Mucosa of stomach (tissue), 1 donor: Measurements from ENCODE around the gene ADPGK.
"Not testable (repeated sequence)": the region's sequence is repeated elsewhere in the genome, so short reads cannot be mapped to it uniquely, and the experiment has no call there.

ENCODE experiments used
- H3K27me3 ChIP-seq: one replicate; pipeline ENCODE4 v1.7.0; 2013; ENCODE audit warnings: mild to moderate bottlenecking, low read length; ENCODE audit not compliant: control insufficient read depth, insufficient read depth
- H3K36me3 ChIP-seq: one replicate; pipeline ENCODE4 v1.7.0; 2013; ENCODE audit warnings: low read length; ENCODE audit not compliant: control insufficient read depth, insufficient read depth
- H3K4me1 ChIP-seq: one replicate; pipeline ENCODE4 v1.7.0; 2013; ENCODE audit warnings: mild to moderate bottlenecking, low read length; ENCODE audit not compliant: control insufficient read depth, insufficient read depth
- H3K4me3 ChIP-seq: one replicate; pipeline ENCODE4 v1.7.0; 2013; ENCODE audit warnings: low read length
- H3K9ac ChIP-seq: one replicate; pipeline ENCODE4 v1.7.0; 2013; ENCODE audit warnings: mild to moderate bottlenecking, low read length, moderate library complexity
- H3K9me3 ChIP-seq: one replicate; pipeline ENCODE4 v1.7.0; 2013; ENCODE audit warnings: mild to moderate bottlenecking, low read length, moderate library complexity; ENCODE audit not compliant: control insufficient read depth
- donor health status: Pancreatic carcinoma.

The ADPGK gene

GRCh38 chr15:72732516-72732915 lies 51.0 kb downstream of the ADPGK start:
- Histone ChIP-seq H3K9ac (no peak overlapping the region), H3K4me1 (peaks cover 11% of the 10 kb centered on the region), H3K9me3 (no peaks in the 10 kb centered on the region), H3K4me3 (no peak overlapping the region), H3K36me3 (peaks cover 6% of the 10 kb centered on the region), H3K27me3 (no peaks in the 10 kb centered on the region)

GRCh38 chr15:72732086-72732485 lies 51.5 kb downstream of the ADPGK start:
- Histone ChIP-seq H3K4me1 (peaks cover 7% of the 10 kb centered on the region), H3K4me3 (no peak overlapping the region), H3K36me3 (peaks cover 6% of the 10 kb centered on the region), H3K9me3 (no peaks in the 10 kb centered on the region), H3K9ac (no peak overlapping the region), H3K27me3 (no peaks in the 10 kb centered on the region)

- no peak overlapping the region for H3K9ac ChIP-seq
- no peaks in the 10 kb centered on the region for H3K27me3 ChIP-seq
- no peaks in the 10 kb centered on the region for H3K4me1 ChIP-seq
- no peaks in the 10 kb centered on the region for H3K9me3 ChIP-seq
- no peak overlapping the region for H3K4me3 ChIP-seq
- no peaks in the 10 kb centered on the region for H3K36me3 ChIP-seq
These were observed 54.7 kb downstream of the ADPGK start for GRCh38 chr15:72728821-72729220.

GRCh38 chr15:72728249-72728648 lies 55.3 kb downstream of the ADPGK start:
- not testable (repeated sequence) for H3K9ac ChIP-seq, H3K9me3 ChIP-seq, H3K4me1 ChIP-seq, H3K27me3 ChIP-seq, H3K4me3 ChIP-seq, H3K36me3 ChIP-seq

- Histone ChIP-seq H3K9ac (no peak overlapping the region), H3K36me3 (no peaks in the 10 kb centered on the region), H3K4me3 (no peak overlapping the region), H3K4me1 (no peaks in the 10 kb centered on the region), H3K9me3 (no peaks in the 10 kb centered on the region), H3K27me3 (no peaks in the 10 kb centered on the region)
These were observed 56.4 kb downstream of the ADPGK start for GRCh38 chr15:72727154-72727553.

GRCh38 chr15:72725851-72726250 lies 57.7 kb downstream of the ADPGK start:
- not testable (repeated sequence) for H3K4me3 ChIP-seq, H3K36me3 ChIP-seq, H3K9me3 ChIP-seq, H3K9ac ChIP-seq, H3K4me1 ChIP-seq, H3K27me3 ChIP-seq

GRCh38 chr15:72725446-72725845 lies 58.1 kb downstream of the ADPGK start:
- no peaks in the 10 kb centered on the region for H3K4me1 ChIP-seq
- H3K27me3 ChIP-seq, result no peaks in the 10 kb centered on the region
- H3K9ac ChIP-seq, result no peak overlapping the region
- H3K9me3 ChIP-seq, result no peaks in the 10 kb centered on the region
- H3K4me3 ChIP-seq, result no peak overlapping the region
- H3K36me3 ChIP-seq, result no peaks in the 10 kb centered on the region

GRCh38 chr15:72724028-72724427 lies 59.5 kb downstream of the ADPGK start:
- no peak overlapping the region for H3K9ac ChIP-seq
- no peaks in the 10 kb centered on the region for H3K27me3 ChIP-seq
- H3K4me1 ChIP-seq, result no peaks in the 10 kb centered on the region
- no peak overlapping the region for H3K4me3 ChIP-seq
- no peaks in the 10 kb centered on the region for H3K36me3 ChIP-seq
- no peaks in the 10 kb centered on the region for H3K9me3 ChIP-seq

- Histone ChIP-seq H3K9ac (no peak overlapping the region), H3K27me3 (no peaks in the 10 kb centered on the region), H3K4me3 (no peak overlapping the region), H3K36me3 (no peaks in the 10 kb centered on the region), H3K9me3 (no peaks in the 10 kb centered on the region), H3K4me1 (no peaks in the 10 kb centered on the region)
These were observed 61.4 kb downstream of the ADPGK start for GRCh38 chr15:72722071-72722696.

- not testable (repeated sequence) for H3K27me3 ChIP-seq, H3K36me3 ChIP-seq, H3K9me3 ChIP-seq, H3K4me1 ChIP-seq, H3K4me3 ChIP-seq, H3K9ac ChIP-seq
These were observed 74.8 kb downstream of the ADPGK start for GRCh38 chr15:72708551-72709303.

GRCh38 chr15:72706266-72706665 lies 77.3 kb downstream of the ADPGK start:
- H3K27me3 ChIP-seq, result no peaks in the 10 kb centered on the region
- no peaks in the 10 kb centered on the region for H3K36me3 ChIP-seq
- H3K9ac ChIP-seq, result no peak overlapping the region
- no peaks in the 10 kb centered on the region for H3K9me3 ChIP-seq
- H3K4me1 ChIP-seq, result no peaks in the 10 kb centered on the region
- no peak overlapping the region for H3K4me3 ChIP-seq
